Stimulated activated CD4-positive, alpha-beta T cell treated with anti-CD3 and anti-CD28 coated beads, Interleukin-2, amount 100 ng/mL, for 4 hours (primary cell): ENCODE data around the gene LIMK2.

Source experiments
- DNase-seq: peaks from one replicate; pipeline ENCODE4 v3.0.0-alpha.2; 2020; ENCODE audit warnings: low read depth

LIMK2 gene

DNA sequence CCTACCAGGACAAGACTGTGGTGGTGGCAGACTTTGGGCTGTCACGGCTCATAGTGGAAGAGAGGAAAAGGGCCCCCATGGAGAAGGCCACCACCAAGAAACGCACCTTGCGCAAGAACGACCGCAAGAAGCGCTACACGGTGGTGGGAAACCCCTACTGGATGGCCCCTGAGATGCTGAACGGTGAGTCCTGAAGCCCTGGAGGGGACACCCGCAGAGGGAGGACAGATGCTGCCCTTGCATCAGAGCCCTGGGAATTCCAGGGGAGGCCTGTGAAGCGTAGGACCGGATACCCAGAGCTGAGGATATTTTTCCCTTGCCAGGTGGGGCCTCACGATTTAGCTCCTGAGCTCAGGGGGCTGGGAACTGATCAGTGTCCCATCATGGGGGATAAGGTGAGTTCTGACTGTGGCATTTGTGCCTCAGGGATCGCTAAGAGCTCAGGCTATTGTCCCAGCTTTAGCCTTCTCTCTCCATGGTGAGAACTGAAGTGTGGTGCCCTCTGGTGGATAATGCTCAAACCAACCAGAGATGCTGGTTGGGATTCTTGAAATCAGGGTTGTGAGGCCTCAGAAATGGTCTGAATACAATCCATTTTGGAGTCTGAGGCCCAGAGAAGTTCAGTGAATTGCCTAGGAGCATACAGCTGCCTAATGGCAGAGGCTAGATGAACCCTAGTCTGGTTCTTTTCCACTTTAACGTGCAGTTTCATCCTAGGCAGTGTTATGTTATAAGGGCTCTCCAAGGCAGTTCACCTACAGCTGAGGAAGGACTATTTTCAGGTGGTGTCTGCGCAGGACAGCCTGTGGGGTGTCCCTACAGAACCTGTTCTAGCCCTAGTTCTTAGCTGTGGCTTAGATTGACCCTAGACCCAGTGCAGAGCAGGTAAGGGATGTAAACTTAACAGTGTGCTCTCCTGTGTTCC, 60.7 kb downstream of the LIMK2 start:
- DNase-seq, result peak; percentile 31

DNA sequence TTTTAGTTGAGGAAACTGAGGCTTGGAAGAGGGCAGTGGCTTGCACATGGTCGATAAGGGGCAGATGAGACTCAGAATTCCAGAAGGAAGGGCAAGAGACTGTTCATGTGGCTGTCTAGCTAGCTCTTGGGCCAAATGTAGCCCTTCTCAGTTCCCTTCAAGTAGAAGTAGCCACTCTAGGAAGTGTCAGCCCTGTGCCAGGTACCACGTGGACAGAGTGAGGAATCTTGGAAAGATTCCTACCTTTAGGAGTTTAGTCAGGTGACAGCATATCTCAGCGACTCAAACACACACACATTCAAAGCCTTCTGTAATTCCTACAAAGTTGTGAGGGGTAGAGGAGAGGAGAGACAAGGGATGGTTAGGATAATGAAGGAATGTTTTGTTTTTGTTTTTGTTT, 61.9 kb downstream of the LIMK2 start:
- no peak for DNase-seq

DNA sequence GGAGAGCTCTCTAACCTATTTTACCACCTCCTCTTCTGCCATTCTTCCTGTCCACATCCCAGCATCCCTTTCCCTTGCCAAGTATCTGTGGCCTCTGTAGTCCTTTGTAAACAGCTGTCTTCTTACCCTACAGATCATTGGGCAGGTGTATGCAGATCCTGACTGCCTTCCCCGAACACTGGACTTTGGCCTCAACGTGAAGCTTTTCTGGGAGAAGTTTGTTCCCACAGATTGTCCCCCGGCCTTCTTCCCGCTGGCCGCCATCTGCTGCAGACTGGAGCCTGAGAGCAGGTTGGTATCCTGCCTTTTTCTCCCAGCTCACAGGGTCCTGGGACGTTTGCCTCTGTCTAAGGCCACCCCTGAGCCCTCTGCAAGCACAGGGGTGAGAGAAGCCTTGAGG, 62.9 kb downstream of the LIMK2 start:
- DNase-seq, result no peak

DNA sequence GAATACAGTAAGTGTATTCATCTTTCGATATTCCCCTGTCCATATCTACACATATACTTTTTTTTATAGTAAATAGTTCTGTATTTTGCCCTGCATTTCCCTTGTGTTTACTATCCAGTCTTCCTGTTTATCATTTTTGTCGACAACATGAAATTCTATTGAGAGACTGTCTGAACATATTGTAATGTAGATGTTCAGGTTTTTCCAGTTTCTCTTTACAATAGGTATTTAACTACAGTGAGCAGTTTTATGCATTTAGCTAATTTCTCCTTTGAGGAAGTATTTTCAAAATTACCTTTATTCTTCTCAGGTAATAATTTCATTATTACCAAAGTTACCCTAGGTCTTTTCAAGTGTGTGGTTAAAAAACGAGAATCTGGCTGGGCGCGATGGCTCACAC, 63.5 kb downstream of the LIMK2 start:
- no peak for DNase-seq

DNA sequence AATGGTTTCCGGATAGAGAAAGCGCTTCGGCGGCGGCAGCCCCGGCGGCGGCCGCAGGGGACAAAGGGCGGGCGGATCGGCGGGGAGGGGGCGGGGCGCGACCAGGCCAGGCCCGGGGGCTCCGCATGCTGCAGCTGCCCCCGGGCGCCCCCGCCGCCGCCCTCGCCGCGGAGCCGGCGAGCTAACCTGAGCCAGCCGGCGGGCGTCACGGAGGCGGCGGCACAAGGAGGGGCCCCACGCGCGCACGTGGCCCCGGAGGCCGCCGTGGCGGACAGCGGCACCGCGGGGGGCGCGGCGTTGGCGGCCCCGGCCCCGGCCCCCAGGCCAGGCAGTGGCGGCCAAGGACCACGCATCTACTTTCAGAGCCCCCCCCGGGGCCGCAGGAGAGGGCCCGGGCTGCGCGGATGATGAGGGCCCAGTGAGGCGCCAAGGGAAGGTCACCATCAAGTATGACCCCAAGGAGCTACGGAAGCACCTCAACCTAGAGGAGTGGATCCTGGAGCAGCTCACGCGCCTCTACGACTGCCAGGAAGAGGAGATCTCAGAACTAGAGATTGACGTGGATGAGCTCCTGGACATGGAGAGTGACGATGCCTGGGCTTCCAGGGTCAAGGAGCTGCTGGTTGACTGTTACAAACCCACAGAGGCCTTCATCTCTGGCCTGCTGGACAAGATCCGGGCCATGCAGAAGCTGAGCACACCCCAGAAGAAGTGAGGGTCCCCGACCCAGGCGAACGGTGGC, 64.5 kb downstream of the LIMK2 start:
- DNase-seq, result no peak

DNA sequence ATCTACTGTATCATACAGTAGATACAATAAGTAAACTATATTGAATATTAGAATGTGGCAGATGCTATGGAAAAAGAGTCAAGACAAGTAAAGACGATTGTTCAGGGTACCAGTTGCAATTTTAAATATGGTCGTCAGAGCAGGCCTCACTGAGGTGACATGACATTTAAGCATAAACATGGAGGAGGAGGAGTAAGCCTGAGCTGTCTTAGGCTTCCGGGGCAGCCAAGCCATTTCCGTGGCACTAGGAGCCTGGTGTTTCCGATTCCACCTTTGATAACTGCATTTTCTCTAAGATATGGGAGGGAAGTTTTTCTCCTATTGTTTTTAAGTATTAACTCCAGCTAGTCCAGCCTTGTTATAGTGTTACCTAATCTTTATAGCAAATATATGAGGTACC, 65.6 kb downstream of the LIMK2 start:
- DNase-seq, result no peak

DNA sequence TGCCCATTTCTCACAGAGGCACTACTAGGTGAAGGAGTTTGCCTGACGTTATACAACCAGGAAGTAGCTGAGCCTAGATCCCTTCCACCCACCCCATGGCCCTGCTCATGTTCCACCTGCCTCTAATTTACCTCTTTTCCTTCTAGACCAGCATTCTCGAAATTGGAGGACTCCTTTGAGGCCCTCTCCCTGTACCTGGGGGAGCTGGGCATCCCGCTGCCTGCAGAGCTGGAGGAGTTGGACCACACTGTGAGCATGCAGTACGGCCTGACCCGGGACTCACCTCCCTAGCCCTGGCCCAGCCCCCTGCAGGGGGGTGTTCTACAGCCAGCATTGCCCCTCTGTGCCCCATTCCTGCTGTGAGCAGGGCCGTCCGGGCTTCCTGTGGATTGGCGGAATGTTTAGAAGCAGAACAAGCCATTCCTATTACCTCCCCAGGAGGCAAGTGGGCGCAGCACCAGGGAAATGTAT, 66.1 kb downstream of the LIMK2 start:
- DNase-seq, result no peak

DNA sequence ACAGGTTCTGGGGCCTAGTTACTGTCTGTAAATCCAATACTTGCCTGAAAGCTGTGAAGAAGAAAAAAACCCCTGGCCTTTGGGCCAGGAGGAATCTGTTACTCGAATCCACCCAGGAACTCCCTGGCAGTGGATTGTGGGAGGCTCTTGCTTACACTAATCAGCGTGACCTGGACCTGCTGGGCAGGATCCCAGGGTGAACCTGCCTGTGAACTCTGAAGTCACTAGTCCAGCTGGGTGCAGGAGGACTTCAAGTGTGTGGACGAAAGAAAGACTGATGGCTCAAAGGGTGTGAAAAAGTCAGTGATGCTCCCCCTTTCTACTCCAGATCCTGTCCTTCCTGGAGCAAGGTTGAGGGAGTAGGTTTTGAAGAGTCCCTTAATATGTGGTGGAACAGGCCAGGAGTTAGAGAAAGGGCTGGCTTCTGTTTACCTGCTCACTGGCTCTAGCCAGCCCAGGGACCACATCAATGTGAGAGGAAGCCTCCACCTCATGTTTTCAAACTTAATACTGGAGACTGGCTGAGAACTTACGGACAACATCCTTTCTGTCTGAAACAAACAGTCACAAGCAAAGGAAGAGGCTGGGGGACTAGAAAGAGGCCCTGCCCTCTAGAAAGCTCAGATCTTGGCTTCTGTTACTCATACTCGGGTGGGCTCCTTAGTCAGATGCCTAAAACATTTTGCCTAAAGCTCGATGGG, 66.7 kb downstream of the LIMK2 start:
- no peak for DNase-seq

DNA sequence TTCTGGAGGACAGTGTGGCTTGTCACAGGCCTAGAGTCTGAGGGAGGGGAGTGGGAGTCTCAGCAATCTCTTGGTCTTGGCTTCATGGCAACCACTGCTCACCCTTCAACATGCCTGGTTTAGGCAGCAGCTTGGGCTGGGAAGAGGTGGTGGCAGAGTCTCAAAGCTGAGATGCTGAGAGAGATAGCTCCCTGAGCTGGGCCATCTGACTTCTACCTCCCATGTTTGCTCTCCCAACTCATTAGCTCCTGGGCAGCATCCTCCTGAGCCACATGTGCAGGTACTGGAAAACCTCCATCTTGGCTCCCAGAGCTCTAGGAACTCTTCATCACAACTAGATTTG, 67.2 kb downstream of the LIMK2 start:
- no peak for DNase-seq

DNA sequence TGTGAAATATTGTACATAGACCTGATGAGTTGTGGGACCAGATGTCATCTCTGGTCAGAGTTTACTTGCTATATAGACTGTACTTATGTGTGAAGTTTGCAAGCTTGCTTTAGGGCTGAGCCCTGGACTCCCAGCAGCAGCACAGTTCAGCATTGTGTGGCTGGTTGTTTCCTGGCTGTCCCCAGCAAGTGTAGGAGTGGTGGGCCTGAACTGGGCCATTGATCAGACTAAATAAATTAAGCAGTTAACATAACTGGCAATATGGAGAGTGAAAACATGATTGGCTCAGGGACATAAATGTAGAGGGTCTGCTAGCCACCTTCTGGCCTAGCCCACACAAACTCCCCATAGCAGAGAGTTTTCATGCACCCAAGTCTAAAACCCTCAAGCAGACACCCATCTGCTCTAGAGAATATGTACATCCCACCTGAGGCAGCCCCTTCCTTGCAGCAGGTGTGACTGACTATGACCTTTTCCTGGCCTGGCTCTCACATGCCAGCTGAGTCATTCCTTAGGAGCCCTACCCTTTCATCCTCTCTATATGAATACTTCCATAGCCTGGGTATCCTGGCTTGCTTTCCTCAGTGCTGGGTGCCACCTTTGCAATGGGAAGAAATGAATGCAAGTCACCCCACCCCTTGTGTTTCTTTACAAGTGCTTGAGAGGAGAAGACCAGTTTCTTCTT, 67.9 kb downstream of the LIMK2 start:
- DNase-seq, result no peak

DNA sequence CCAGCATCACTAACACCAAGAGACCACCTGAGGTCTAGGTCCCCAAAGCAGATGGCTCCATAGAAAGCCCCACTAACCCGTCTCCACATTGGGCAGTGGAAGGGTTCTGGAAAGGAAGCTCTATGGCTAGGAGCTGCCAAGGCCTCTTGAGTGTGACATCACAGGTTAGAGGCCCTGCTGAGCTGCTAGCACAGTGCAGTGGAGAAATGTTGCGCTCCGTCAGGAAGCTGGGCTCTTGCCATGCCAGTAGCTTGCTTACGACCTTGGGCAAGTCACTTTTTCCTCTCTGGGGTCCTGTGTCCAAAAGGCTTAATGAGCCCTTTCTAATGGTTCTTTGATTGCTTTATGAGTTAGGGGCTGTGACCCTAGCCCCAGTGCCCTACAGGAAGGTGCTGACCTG, 69.6 kb downstream of the LIMK2 start:
- DNase-seq, result no peak

DNA sequence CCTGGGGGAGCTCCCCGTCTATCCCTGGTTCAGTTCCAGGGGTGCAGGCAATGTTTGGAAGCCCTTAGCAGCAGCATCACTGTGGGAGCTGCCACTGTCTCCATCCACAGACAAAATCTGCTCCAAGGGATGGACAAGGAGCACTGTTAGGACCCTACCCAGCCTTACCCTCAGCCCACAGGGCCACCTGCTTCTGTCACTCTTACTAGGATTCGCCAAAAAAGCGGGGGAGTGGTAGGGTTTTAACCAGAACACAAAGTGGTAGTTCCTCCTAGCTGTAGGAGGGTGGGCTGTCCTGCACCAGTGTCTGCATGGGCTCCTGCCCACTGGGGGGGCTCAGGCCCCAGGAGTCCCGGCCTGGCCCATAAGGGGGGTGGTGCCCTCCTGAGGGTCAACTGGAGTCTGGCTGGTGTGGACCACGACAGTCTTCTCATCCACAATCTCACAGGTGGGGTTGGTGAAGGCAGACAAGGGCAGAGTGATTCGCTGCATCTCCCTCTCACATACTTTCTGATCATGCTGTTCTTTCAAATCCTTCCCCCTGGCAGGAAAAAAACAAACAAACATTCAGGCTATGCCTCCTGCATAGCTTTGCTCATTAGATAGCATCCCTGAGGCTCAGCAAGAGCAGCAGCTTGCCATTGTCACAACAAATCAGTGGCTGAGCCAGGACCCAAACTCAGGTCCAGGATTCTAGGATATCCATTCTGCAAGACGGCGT, 70.8 kb downstream of the LIMK2 start:
- DNase-seq, result no peak

DNA sequence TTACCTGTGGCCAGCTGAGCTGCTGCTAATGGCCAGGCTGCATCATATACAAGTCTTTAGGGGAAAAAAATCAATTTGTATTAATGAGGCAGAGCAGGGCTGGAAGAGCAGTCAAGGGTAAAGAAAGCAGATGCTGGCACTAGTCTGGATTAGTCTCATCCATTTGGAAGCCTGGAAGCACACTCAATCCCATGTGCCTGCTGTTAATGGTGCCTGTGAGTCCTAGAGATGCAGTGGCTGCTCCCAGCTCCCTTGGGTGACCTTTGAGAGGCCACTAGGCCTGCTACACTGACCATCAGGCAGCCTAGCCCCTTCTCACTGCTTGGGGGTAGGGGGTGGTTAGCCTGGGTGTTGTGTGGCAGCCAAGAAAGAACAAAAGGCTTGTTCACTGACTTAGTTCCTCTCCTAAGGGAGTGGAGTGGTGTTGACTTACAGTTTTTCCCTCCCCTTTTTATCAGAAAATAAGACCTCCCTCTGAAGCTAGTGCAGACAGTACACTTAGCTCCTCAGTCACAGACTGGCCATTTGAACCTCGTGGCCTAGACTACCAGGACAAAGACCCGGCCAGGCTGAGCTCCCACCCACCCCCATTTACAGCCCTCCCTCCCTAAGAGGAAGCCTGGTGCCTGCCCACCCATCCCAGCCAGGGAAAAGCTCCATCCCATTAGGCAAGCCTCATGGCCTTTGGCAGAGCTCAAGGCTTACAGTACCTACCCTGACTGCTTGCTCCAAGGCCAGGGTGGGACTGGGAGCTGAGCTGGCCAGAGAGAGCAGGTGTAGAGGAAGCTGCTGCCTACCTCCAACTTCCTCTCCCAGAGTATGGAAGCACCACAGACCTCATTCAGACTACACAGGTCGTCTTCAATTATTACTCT, 72.4 kb downstream of the LIMK2 start:
- DNase-seq, result no peak

DNA sequence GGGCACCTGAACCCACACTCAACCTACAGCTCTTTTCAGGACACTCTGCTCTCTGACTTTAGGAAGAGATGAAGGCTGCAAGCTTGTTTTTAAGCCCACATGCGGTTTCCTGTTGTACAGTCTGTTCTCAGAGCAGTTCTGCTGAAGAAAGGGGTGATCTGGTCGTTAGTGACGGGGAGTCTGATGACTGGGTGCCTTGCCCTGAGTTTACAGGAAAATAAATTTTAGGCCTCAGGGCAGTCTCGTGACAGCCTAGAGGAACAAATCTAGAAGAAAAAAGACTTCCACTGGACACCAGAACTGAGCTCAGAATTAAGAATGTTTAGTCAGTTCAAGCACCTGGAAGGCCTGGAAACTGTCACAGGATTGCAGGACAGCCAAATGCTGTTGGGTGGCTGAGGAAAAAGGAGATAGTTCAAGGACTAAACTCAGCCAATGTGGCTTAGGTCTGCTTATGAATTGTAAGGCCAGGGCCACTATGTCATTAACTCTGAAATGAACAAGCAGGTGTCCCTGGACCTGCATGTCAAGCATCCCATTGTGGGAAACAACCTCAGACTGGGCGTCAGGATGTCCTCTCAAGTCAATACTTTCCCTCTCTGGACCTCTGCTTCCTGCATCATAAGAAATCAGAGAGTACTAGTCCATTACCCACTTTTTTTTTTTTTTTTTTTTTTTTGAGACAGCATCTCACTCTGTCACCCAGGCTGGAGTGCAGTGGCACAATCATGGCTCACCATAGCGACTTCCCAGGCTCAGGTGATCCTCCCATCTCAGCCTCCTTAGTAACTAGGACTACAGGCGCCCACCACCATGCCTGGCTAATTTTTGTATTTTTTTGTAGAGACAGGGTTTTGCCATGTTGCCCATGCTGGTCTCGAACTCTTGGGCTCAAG, 74.5 kb downstream of the LIMK2 start:
- DNase-seq, result peak; percentile 61

DNA sequence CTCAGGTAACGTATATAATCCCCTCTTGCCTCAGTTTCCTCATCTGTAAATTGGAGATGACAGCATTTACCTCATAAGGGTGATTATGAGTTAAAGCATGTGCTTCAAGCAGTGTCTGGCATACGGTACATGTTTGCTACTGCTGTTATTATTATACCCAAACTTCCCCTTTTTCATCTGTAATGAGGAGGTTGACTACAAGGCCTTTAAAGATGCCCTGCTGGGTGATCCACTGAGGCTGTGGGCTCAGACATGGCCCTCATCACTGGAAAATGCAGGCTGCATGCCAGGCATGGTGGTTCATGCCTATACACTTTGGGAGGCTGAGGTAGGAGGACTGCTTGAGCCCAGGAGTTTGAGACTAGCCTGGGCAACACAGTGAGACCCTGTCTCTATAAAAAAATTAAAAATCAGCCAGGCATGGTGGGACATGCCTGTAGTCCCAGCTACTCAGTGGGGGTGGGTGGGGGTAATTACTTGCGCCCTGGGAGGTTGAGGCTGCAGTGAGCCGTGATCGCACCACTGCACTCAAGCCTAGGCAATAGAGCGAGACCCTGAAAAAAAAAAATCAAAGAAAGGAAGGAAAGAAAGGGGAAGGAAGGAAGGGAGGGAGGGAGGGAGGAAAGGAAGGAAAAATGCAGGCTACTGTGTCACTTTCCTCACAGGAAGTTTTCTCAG, 75.9 kb downstream of the LIMK2 start:
- no peak for DNase-seq

DNA sequence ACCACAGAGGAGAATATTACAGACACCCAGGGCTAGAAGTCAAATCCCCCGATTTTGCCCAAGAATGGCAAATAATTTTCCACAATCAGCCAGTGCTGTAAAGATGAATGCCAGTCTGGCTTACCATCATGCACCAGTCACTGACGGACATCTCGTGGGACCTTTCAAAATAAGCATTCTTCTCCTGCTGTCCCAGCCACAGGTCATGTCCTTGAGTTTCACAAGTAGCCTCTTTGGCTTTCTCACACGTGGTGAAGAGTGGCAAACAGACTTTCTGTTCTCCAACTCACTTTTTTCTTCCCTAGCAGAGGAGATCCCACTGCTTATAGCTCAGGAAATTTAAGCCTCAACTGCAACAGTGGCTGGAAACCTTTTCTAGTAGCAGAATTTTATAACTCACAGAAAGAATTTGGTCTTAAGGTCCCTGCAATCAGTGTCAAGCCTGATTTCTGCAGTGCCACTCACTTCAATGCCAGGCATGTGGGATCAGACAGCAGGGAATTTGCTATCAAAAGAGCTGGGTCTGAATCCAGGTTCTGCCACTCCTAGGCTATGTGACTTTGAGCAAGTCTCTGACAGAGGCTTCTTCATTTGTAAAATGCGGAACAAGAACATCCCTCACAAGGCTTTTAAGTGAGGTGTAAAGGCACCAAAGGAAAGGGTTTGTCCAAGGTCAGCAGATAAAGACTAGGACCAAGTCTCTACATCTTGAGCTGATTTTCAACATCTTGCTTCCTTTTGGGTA, 76.6 kb downstream of the LIMK2 start:
- DNase-seq, result no peak

DNA sequence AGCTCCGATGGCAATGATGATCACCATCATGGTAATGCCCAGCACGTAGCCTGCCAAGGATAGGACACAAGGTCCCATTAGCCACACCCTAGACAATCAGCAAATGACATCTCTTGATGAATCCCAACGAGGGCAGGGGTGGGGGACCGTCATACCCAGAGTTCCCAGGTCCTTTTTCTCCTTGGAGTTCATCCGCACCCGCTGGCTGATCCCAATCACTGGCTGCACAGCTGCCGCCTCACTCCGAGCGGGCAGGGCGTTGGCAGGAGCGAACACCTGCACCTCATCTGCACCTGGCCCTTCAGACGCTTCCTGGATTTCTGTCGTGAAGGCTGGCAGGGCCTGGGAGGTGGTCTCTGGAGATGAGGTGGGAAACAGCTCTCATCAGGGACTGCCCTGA, 77.2 kb downstream of the LIMK2 start:
- no peak for DNase-seq
